GM23248 (cell line): ENCODE data around the gene ETS1. TPM values are rescaled to one million over a fixed set of nuclear protein-coding genes. Genes with fewer than 3 reads are reported as not detected.
A peak's percentile ranks its signal among the peaks of the same experiment; 100 is the strongest.

ENCODE experiments used
- DNase-seq: peaks from one replicate; pipeline ENCODE4 v3.0.0-alpha.2; 2015
- H2AFZ ChIP-seq: fragments of 200-600 bp; sonication (generic); 2 replicates; pipeline ENCODE4 v1.6.1; 2016; ENCODE audit warnings: antibody characterized with exemption
- H3F3A ChIP-seq: fragments of 200-600 bp; sonication (generic); 2 replicates; pipeline ENCODE4 v1.6.1; 2016; ENCODE audit warnings: mild to moderate bottlenecking, antibody characterized with exemption, mixed run types; ENCODE audit not compliant: insufficient read depth
- H3K27ac ChIP-seq: fragments of 200-600 bp; sonication (generic); 2 replicates; pipeline ENCODE4 v1.5.1; 2016; ENCODE audit warnings: mild to moderate bottlenecking
- H3K27me3 ChIP-seq: fragments of 200-600 bp; sonication (generic); replicated peaks from 2 replicates; pipeline ENCODE4 v1.6.1; 2016; ENCODE audit warnings: mild to moderate bottlenecking; ENCODE audit not compliant: insufficient read depth
- H3K36me3 ChIP-seq: fragments of 200-600 bp; sonication (generic); 2 replicates; pipeline ENCODE4 v1.6.1; 2016; ENCODE audit warnings: low read depth, mild to moderate bottlenecking
- H3K4me1 ChIP-seq: fragments of 200-600 bp; sonication (generic); 2 replicates; pipeline ENCODE4 v1.6.1; 2016; ENCODE audit warnings: mild to moderate bottlenecking; ENCODE audit not compliant: insufficient read depth
- H3K4me2 ChIP-seq: fragments of 200-600 bp; sonication (generic); one replicate; pipeline ENCODE4 v1.6.1; 2016; ENCODE audit warnings: mild to moderate bottlenecking; ENCODE audit not compliant: unreplicated experiment
- H3K4me3 ChIP-seq: fragments of 200-600 bp; sonication (generic); 2 replicates; pipeline ENCODE4 v1.5.1; 2016; ENCODE audit warnings: mild to moderate bottlenecking
- H3K79me2 ChIP-seq: fragments of 200-600 bp; sonication (generic); 2 replicates; pipeline ENCODE4 v1.6.1; 2016; ENCODE audit warnings: mild to moderate bottlenecking; ENCODE audit not compliant: insufficient read depth
- H3K9ac ChIP-seq: fragments of 200-600 bp; sonication (generic); 2 replicates; pipeline ENCODE4 v1.6.1; 2016; ENCODE audit warnings: mild to moderate bottlenecking
- H3K9me2 ChIP-seq: fragments of 200-600 bp; sonication (generic); 2 replicates; pipeline ENCODE4 v1.6.1; 2016; ENCODE audit warnings: mixed run types, mild to moderate bottlenecking, moderate library complexity; ENCODE audit not compliant: insufficient read depth
- H3K9me3 ChIP-seq: fragments of 200-600 bp; sonication (generic); one replicate; pipeline ENCODE4 v1.6.1; 2017; ENCODE audit warnings: low read depth
- H4K20me1 ChIP-seq: fragments of 200-600 bp; sonication (generic); 2 replicates; pipeline ENCODE4 v1.6.0; 2016; ENCODE audit not compliant: insufficient read depth
- EZH2 ChIP-seq: fragments of 200-600 bp; sonication (generic); IDR thresholded peaks from 2 replicates; pipeline ENCODE4 v1.6.1; 2018; ENCODE audit warnings: antibody characterized with exemption, mild to moderate bottlenecking; ENCODE audit not compliant: insufficient read depth, poor library complexity, severe bottlenecking
- EZH2phosphoT487 ChIP-seq: fragments of 200-600 bp; sonication (generic); IDR thresholded peaks from 2 replicates; pipeline ENCODE4 v1.6.1; 2018; ENCODE audit warnings: antibody characterized with exemption, moderate library complexity, mild to moderate bottlenecking, low read depth; ENCODE audit not compliant: insufficient read depth
- WGBS, 2 experiments: methylation state at CpG; one replicate each; pipeline ENCODE4 v1.1.6; 2015 to 2017; ENCODE audit warnings: low lambda C conversion rate in 2 of 2, low coverage in 1 of 2; ENCODE audit errors: missing lambda C conversion rate in 2 of 2; 5-methylcytosine and 5-hydroxymethylcytosine counted together
- in situ Hi-C: fragments of 300-500 bp; cut with MboI; formaldehyde crosslinking; loops from 2 replicates; pipeline ENCODE4 v1.15.0; 2020
- polyA plus RNA-seq: library from polyadenylated mRNA; unstranded; fragments of >200 nt; fragmentation: Nextera tagmentation; extraction: Ambion mirVana; gene quantifications from 2 replicates; pipeline ENCODE4 v1.2.1, GENCODE V29; 2016
- total RNA-seq: library from RNA; depleted of rRNA; stranded (reverse); fragments of >200 nt; shearing (Covaris generic); gene quantifications from 2 replicates; pipeline ENCODE4 v1.2.3, GENCODE V29; 2014

ETS1 gene
- total and polyA plus RNA-seq, 2 experiments from 2014 or later, result 19.9 to 61.0 TPM

- no peaks in the 10 kb centered on the region for H4K20me1 ChIP-seq
- no peaks in the 10 kb centered on the region for H3K36me3 ChIP-seq
- peaks cover 8% of the 10 kb centered on the region for H3K4me1 ChIP-seq
- H3K9ac ChIP-seq, result no peak overlapping the region
- no peaks in the 10 kb centered on the region for H3K9me3 ChIP-seq
- no peaks in the 10 kb centered on the region for H3K9me2 ChIP-seq
- peaks cover 8% of the 10 kb centered on the region; the same call in 1 of the 2 replicates for H3F3A ChIP-seq
- TF ChIP-seq EZH2 (no peak), EZH2phosphoT487 (no peak)
- H3K27ac ChIP-seq, result no peak overlapping the region
- no peaks in the 10 kb centered on the region for H3K27me3 ChIP-seq
- no peak overlapping the region for H2AFZ ChIP-seq
- in situ Hi-C loops, result no loop called here
- no peaks in the 10 kb centered on the region for H3K79me2 ChIP-seq
- 88 to 89% methylated on average over 5 of the region's 5 CpGs for WGBS, 2 experiments
- DNase-seq, result no peak
- H3K4me3 ChIP-seq, result no peak overlapping the region
- H3K4me2 ChIP-seq, result no peak overlapping the region
These were observed 17.4 kb upstream of the ETS1 start for GRCh38 chr11:128604723-128605122.

GRCh38 chr11:128603752-128604414, 16.5 kb upstream of the ETS1 start:
- Histone ChIP-seq H3K27me3 (no peaks in the 10 kb centered on the region), H3K4me1 (peaks cover 12% of the 10 kb centered on the region), H3K4me2 (no peak overlapping the region), H3K9ac (no peak overlapping the region), H3K9me2 (no peaks in the 10 kb centered on the region), H4K20me1 (no peaks in the 10 kb centered on the region), H3K27ac (no peak overlapping the region), H3F3A (peaks cover 8% of the 10 kb centered on the region; the same call in 1 of the 2 replicates), H2AFZ (no peak overlapping the region), H3K4me3 (no peak overlapping the region), H3K36me3 (no peaks in the 10 kb centered on the region), H3K9me3 (no peaks in the 10 kb centered on the region), H3K79me2 (no peaks in the 10 kb centered on the region)
- no peak for DNase-seq
- no peak for TF ChIP-seq EZH2
- no peak for TF ChIP-seq EZH2phosphoT487
- WGBS, 2 experiments, result 76 to 78% methylated on average over 5 of the region's 5 CpGs
- in situ Hi-C loops, result no loop called here

GRCh38 chr11:128603003-128603696, 15.8 kb upstream of the ETS1 start:
- H3K36me3 ChIP-seq, result no peaks in the 10 kb centered on the region
- in situ Hi-C loops, result no loop called here
- H3K4me1 ChIP-seq, result peaks cover 12% of the 10 kb centered on the region

GRCh38 chr11:128599729-128600128, 12.4 kb upstream of the ETS1 start:
- H4K20me1 ChIP-seq, result no peaks in the 10 kb centered on the region
- H3K9me2 ChIP-seq, result no peaks in the 10 kb centered on the region
- H3K27me3 ChIP-seq, result no peaks in the 10 kb centered on the region
- in situ Hi-C loops, result no loop called here
- WGBS, 2 experiments, result 0% methylated on average over 1 of the region's 1 CpG
- peaks cover 19% of the 10 kb centered on the region for H3K4me1 ChIP-seq
- no peak overlapping the region for H2AFZ ChIP-seq
- H3K27ac ChIP-seq, result peak overlapping the region; percentile 20; the same call in 1 of the 2 replicates
- no peak for TF ChIP-seq EZH2
- TF ChIP-seq EZH2phosphoT487, result no peak
- no peak overlapping the region for H3K4me2 ChIP-seq
- H3K9ac ChIP-seq, result no peak overlapping the region
- H3K36me3 ChIP-seq, result no peaks in the 10 kb centered on the region
- peaks cover 13% of the 10 kb centered on the region; the same call in 1 of the 2 replicates for H3F3A ChIP-seq
- no peak overlapping the region for H3K4me3 ChIP-seq
- no peaks in the 10 kb centered on the region for H3K9me3 ChIP-seq
- H3K79me2 ChIP-seq, result no peaks in the 10 kb centered on the region
- peak; percentile 74 for DNase-seq

More at GRCh38 chr11:128603003-128603696, 15.8 kb upstream of the ETS1 start:
- no peaks in the 10 kb centered on the region for H3K9me2 ChIP-seq
- no peaks in the 10 kb centered on the region for H3K27me3 ChIP-seq
- no peak overlapping the region for H2AFZ ChIP-seq
- TF ChIP-seq EZH2phosphoT487, result no peak
- no peak for TF ChIP-seq EZH2
- no peak overlapping the region for H3K4me3 ChIP-seq
- 68 to 73% methylated on average over 3 of the region's 3 CpGs for WGBS, 2 experiments
- H3F3A ChIP-seq, result peaks cover 8% of the 10 kb centered on the region; the same call in 1 of the 2 replicates
- no peak overlapping the region for H3K9ac ChIP-seq
- H4K20me1 ChIP-seq, result no peaks in the 10 kb centered on the region
- H3K4me2 ChIP-seq, result no peak overlapping the region
- no peak for DNase-seq
- no peaks in the 10 kb centered on the region for H3K9me3 ChIP-seq
- H3K27ac ChIP-seq, result no peak overlapping the region
- no peaks in the 10 kb centered on the region for H3K79me2 ChIP-seq
